Mesothelial cell of epicardium (in vitro differentiated cells): ENCODE data around the gene PNLIPRP2. TPM values are rescaled to one million over a fixed set of nuclear protein-coding genes. Genes with fewer than 3 reads are reported as not detected.

Experiments used
- DNase-seq, 2 experiments: peaks; one replicate each; pipeline ENCODE4 v3.0.0; 2021; ENCODE audit warnings: low spot score in 2 of 2; ENCODE audit not compliant: unreplicated experiment in 2 of 2
- H3K27ac Mint-ChIP-seq: 2 replicates; pipeline ENCODE4 v1.8.0; 2021; ENCODE audit warnings: mixed read lengths
- H3K27me3 Mint-ChIP-seq: 2 replicates; pipeline ENCODE4 v1.8.0; 2021; ENCODE audit warnings: low read depth, mixed read lengths
- H3K36me3 Mint-ChIP-seq: 2 replicates; pipeline ENCODE4 v1.8.0; 2021; ENCODE audit warnings: mixed read lengths
- H3K4me1 Mint-ChIP-seq: 2 replicates; pipeline ENCODE4 v1.8.0; 2021; ENCODE audit warnings: mixed read lengths
- H3K4me3 Mint-ChIP-seq: 2 replicates; pipeline ENCODE4 v1.8.0; 2021; ENCODE audit warnings: mild to moderate bottlenecking, moderate library complexity, mixed read lengths
- H3K9me3 Mint-ChIP-seq: 2 replicates; pipeline ENCODE4 v1.8.0; 2021; ENCODE audit warnings: mixed read lengths
- total RNA-seq: library from RNA; stranded (reverse); gene quantifications from 3 replicates; pipeline ENCODE4 v1.2.1, GENCODE V29; 2021
- TF ChIP-seq, protein P1 (sequence below): fragments of 200-600 bp; sonication (generic); IDR thresholded peaks from one replicate; pipeline ENCODE4 v1.5.0; 2021; ENCODE audit warnings: antibody characterized with exemption; ENCODE audit not compliant: unreplicated experiment

The PNLIPRP2 gene
- total RNA-seq, 1 donor from 2014 or later = not detected

- Mint-ChIP-seq H3K4me3 (no peak overlapping the region), H3K9me3 (peaks cover 6% of the 10 kb centered on the region), H3K27ac (no peak overlapping the region), H3K36me3 (peaks cover 30% of the 10 kb centered on the region), H3K27me3 (no peaks in the 10 kb centered on the region), H3K4me1 (peaks cover 14% of the 10 kb centered on the region)
- DNase-seq = no peak
- TF ChIP-seq, protein P1, sequence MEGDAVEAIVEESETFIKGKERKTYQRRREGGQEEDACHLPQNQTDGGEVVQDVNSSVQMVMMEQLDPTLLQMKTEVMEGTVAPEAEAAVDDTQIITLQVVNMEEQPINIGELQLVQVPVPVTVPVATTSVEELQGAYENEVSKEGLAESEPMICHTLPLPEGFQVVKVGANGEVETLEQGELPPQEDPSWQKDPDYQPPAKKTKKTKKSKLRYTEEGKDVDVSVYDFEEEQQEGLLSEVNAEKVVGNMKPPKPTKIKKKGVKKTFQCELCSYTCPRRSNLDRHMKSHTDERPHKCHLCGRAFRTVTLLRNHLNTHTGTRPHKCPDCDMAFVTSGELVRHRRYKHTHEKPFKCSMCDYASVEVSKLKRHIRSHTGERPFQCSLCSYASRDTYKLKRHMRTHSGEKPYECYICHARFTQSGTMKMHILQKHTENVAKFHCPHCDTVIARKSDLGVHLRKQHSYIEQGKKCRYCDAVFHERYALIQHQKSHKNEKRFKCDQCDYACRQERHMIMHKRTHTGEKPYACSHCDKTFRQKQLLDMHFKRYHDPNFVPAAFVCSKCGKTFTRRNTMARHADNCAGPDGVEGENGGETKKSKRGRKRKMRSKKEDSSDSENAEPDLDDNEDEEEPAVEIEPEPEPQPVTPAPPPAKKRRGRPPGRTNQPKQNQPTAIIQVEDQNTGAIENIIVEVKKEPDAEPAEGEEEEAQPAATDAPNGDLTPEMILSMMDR = no peak
Measured at GRCh38 chr10:116664631-116665030, 43.9 kb downstream of the PNLIPRP2 start.

GRCh38 chr10:116665541-116666125 lies 44.9 kb downstream of the PNLIPRP2 start:
- H3K4me1 Mint-ChIP-seq = peaks cover 15% of the 10 kb centered on the region
- TF ChIP-seq, protein P1 = no peak
- DNase-seq = no peak
- no peak overlapping the region for H3K4me3 Mint-ChIP-seq
- peaks cover 6% of the 10 kb centered on the region for H3K9me3 Mint-ChIP-seq
- H3K27me3 Mint-ChIP-seq = no peaks in the 10 kb centered on the region
- H3K36me3 Mint-ChIP-seq = peaks cover 30% of the 10 kb centered on the region
- no peak overlapping the region for H3K27ac Mint-ChIP-seq

DNA sequence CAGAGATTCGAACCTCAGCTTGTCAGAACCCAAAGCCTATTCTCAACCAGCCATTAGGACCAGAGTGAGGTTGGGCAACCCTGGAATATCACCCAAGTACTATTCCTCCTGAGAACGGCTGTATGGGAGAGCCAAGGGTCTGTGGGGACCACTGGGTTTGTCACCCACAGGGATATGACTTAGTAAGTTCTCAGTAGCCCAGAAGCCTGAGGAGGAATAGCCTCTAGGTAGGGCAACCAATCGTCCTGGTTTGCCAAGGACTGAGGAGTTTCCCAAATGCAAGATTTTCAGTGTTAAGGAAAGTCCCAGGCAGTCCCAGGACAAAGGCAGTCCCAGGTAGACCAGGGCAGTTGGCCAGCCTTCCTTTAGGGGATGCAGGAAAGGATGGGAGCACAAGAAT lies 46.7 kb downstream of the PNLIPRP2 start:
- peaks cover 25% of the 10 kb centered on the region for H3K4me1 Mint-ChIP-seq
- no peak for DNase-seq
- TF ChIP-seq, protein P1 = no peak
- peaks cover 6% of the 10 kb centered on the region for H3K9me3 Mint-ChIP-seq
- no peak overlapping the region for H3K27ac Mint-ChIP-seq
- peaks cover 28% of the 10 kb centered on the region for H3K36me3 Mint-ChIP-seq
- no peak overlapping the region for H3K4me3 Mint-ChIP-seq
- peaks cover 2% of the 10 kb centered on the region for H3K27me3 Mint-ChIP-seq

DNA sequence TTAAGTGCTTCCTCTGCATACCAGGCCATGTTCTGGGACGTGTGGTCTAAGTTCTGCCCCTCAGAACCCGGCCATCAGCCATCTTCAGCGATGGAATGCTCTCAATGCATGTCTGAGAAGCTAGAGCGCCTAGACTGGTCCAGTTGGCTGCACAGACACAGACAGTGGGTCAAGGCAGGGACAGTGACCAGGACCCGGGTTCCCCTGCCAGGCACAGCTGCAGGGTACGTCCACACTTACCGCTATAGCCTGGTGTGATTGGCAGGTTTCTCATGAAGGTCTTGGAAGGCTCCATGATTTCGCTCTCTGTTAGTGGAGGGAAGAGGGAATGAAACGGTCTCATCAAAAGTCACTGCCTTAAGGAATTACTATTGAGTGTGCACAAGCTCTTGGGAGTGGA lies 47.3 kb downstream of the PNLIPRP2 start:
- Mint-ChIP-seq H3K27me3 (peaks cover 2% of the 10 kb centered on the region), H3K36me3 (peaks cover 26% of the 10 kb centered on the region), H3K4me1 (peaks cover 25% of the 10 kb centered on the region), H3K4me3 (peak overlapping the region; percentile 15), H3K9me3 (peaks cover 6% of the 10 kb centered on the region), H3K27ac (no peak overlapping the region)
- TF ChIP-seq, protein P1 = no peak
- no peak for DNase-seq

DNA sequence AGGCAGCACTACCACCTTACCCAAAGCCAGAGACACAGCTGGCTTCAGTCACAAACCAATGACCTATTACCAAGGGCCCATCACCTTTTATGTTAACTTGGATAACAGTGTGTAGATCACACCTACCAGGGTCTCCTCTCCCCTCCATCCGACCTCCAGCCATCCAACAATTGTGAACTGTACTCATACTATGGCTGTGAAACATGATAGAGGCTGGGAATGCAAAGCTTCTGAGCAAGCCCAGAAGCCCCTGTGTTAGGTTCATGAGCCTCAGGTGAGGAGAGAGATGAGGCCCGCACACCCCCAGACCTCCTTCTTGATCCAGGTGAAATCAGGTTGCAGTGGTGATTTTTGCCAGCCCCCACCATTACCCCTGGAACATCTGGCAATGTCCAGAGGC lies 47.7 kb downstream of the PNLIPRP2 start:
- peak overlapping the region; percentile 75 for H3K4me3 Mint-ChIP-seq
- peaks cover 25% of the 10 kb centered on the region for H3K4me1 Mint-ChIP-seq
- H3K36me3 Mint-ChIP-seq = peaks cover 24% of the 10 kb centered on the region

More for the DNA sequence above, 47.7 kb downstream of the PNLIPRP2 start:
- no peak for DNase-seq
- Mint-ChIP-seq H3K9me3 (peaks cover 6% of the 10 kb centered on the region), H3K27me3 (peaks cover 2% of the 10 kb centered on the region), H3K27ac (no peak overlapping the region)
- TF ChIP-seq, protein P1 = no peak
